Parathyroid adenoma (tissue), 2 donors: ENCODE data around the gene OR13G1.

Experiments used
- H2AFZ ChIP-seq: fragments of 300-600 bp; sonication (generic); one replicate; pipeline ENCODE4 v1.7.0; 2017; ENCODE audit warnings: antibody characterized with exemption, mild to moderate bottlenecking
- H3K27ac ChIP-seq: fragments of 300-600 bp; sonication (generic); one replicate; pipeline ENCODE4 v1.7.0; 2017
- H3K27me3 ChIP-seq: fragments of 300-600 bp; sonication (generic); one replicate; pipeline ENCODE4 v1.7.0; 2017; ENCODE audit warnings: low read length; ENCODE audit not compliant: control insufficient read depth, insufficient read depth
- H3K36me3 ChIP-seq: fragments of 300-600 bp; sonication (generic); one replicate; pipeline ENCODE4 v1.7.0; 2017; ENCODE audit warnings: low read length; ENCODE audit not compliant: control insufficient read depth, insufficient read depth
- H3K4me1 ChIP-seq: fragments of 300-600 bp; sonication (generic); one replicate; pipeline ENCODE4 v1.7.0; 2017; ENCODE audit warnings: control low read depth
- H3K4me2 ChIP-seq: fragments of 300-600 bp; sonication (generic); one replicate; pipeline ENCODE4 v1.7.0; 2017; ENCODE audit warnings: low read length
- H3K4me3 ChIP-seq: fragments of 300-600 bp; sonication (generic); one replicate; pipeline ENCODE4 v1.7.0; 2017; ENCODE audit warnings: low read depth, low read length
- H3K79me2 ChIP-seq: fragments of 300-600 bp; sonication (generic); one replicate; pipeline ENCODE4 v1.7.0; 2017; ENCODE audit warnings: control low read depth
- H3K9ac ChIP-seq: fragments of 300-600 bp; sonication (generic); one replicate; pipeline ENCODE4 v1.7.0; 2017; ENCODE audit warnings: mild to moderate bottlenecking
- H3K9me3 ChIP-seq: fragments of 300-600 bp; sonication (generic); one replicate; pipeline ENCODE4 v1.7.0; 2017; ENCODE audit warnings: low read length; ENCODE audit not compliant: control insufficient read depth
- TF ChIP-seq, protein P1 (sequence below): fragments of 300-600 bp; sonication (generic); IDR thresholded peaks from one replicate; pipeline ENCODE4 v1.7.0; 2017; ENCODE audit warnings: antibody characterized with exemption, mild to moderate bottlenecking
- donor health status: primary hyperparathyroidism.

The OR13G1 gene

DNA sequence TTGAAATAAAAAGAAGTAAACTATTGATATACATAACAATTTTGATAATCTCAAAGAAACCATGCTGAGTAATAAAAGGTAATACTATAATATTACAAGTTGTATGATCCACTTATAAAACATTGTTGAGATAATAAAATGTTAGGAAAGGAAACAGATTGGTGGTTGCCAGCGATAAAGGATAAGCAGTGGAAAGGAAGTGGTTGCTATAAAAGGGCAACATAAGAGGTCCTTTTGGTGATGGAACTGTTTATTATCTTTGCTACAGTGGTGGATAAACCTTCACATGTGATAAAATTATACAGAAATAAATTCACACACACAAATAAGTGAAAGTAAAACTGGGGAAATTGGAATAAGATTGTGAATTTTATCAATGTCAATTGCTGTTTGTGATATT, 21.8 kb upstream of the OR13G1 start:
- TF ChIP-seq, protein P1, sequence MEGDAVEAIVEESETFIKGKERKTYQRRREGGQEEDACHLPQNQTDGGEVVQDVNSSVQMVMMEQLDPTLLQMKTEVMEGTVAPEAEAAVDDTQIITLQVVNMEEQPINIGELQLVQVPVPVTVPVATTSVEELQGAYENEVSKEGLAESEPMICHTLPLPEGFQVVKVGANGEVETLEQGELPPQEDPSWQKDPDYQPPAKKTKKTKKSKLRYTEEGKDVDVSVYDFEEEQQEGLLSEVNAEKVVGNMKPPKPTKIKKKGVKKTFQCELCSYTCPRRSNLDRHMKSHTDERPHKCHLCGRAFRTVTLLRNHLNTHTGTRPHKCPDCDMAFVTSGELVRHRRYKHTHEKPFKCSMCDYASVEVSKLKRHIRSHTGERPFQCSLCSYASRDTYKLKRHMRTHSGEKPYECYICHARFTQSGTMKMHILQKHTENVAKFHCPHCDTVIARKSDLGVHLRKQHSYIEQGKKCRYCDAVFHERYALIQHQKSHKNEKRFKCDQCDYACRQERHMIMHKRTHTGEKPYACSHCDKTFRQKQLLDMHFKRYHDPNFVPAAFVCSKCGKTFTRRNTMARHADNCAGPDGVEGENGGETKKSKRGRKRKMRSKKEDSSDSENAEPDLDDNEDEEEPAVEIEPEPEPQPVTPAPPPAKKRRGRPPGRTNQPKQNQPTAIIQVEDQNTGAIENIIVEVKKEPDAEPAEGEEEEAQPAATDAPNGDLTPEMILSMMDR: no peak

DNA sequence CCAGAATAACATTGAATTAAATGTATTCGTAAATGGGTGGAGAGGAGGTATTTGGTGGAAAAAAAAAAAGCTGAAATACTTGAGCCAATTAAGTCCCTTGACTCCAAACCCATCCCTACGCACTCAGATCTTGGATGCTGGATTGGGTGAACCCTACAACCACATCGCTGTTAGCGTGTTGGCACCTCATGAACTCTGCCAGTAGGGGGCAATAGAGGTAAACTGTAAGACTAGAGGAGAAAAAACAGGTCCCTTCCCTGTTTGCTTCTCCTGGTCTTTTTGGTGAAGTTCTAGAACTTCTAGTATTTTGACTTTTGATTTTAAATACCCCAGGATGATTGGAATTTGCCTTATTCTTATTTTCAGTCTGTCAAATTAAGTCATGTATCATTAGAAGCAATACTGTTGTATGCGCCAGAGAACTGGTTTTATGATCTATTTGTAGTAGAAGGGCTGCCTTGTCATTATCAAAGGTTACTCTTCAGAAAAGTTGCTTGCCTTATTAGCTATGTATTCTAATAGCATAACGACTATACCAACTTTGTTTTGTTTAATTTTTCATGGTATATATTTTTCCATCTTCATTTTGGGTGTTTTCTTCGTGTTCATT, 1.9 kb upstream of the OR13G1 start:
- H3K4me3 ChIP-seq: no peak overlapping the region
- H3K27me3 ChIP-seq: no peaks in the 10 kb centered on the region
- TF ChIP-seq, protein P1: no peak
- H3K4me2 ChIP-seq: no peak overlapping the region
- H2AFZ ChIP-seq: no peak overlapping the region
- no peaks in the 10 kb centered on the region for H3K4me1 ChIP-seq
- no peak overlapping the region for H3K27ac ChIP-seq
- no peak overlapping the region for H3K9ac ChIP-seq
- no peaks in the 10 kb centered on the region for H3K79me2 ChIP-seq
- no peaks in the 10 kb centered on the region for H3K9me3 ChIP-seq
- no peaks in the 10 kb centered on the region for H3K36me3 ChIP-seq

More for the DNA sequence above, 21.8 kb upstream of the OR13G1 start:
- no peak overlapping the region for H3K4me3 ChIP-seq
- no peak overlapping the region for H2AFZ ChIP-seq
- no peaks in the 10 kb centered on the region for H3K79me2 ChIP-seq
- no peak overlapping the region for H3K9ac ChIP-seq
- no peaks in the 10 kb centered on the region for H3K27me3 ChIP-seq
- no peaks in the 10 kb centered on the region for H3K9me3 ChIP-seq
- H3K4me2 ChIP-seq: no peak overlapping the region
- H3K4me1 ChIP-seq: no peaks in the 10 kb centered on the region
- no peaks in the 10 kb centered on the region for H3K36me3 ChIP-seq
- no peak overlapping the region for H3K27ac ChIP-seq

DNA sequence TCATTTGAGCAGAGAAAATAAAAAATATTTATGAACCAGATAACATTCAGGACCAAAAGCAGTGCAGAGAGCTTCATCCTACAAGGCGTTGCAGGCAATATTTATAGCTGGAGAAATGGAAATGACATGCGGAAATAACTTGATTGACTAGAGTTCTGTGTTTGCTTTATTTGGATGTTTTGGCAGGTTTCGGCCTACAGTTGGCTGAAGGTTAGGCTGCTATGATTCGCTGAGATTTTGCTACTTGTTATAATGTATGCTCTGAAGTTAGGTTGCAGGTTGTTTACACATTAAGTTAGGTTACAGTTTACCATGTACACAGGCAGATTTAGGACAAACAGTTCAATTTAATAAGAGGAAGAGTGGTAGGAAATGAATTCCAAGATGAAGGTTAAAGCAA, 632 bp upstream of the OR13G1 start:
- Histone ChIP-seq H3K36me3 (no peaks in the 10 kb centered on the region), H3K4me2 (no peak overlapping the region)

DNA sequence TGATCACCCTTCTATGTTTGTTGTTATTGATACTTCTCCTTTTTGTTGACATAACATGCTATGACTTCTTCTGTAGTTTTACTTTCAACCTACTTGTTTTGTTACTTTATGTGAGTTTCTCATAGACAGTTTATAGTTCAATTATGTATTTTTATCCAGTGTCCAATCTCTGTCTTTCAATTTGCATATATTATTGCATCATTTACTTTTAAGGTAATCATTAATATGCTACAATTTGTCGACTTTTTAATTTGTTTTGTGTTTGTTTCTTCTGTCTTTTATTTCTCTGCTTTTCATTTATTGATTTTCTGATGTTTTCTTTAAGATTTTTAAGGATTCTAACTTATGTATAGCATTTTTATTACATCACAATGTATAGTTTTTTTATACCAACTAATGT, 10.3 kb downstream of the OR13G1 start:
- no peaks in the 10 kb centered on the region for H3K9me3 ChIP-seq

More for the DNA sequence above, 632 bp upstream of the OR13G1 start:
- Histone ChIP-seq H3K27me3 (no peaks in the 10 kb centered on the region), H2AFZ (no peak overlapping the region), H3K4me3 (no peak overlapping the region), H3K27ac (no peak overlapping the region), H3K9me3 (no peaks in the 10 kb centered on the region), H3K79me2 (no peaks in the 10 kb centered on the region), H3K9ac (no peak overlapping the region), H3K4me1 (no peaks in the 10 kb centered on the region)
- TF ChIP-seq, protein P1: no peak

More for the DNA sequence above, 10.3 kb downstream of the OR13G1 start:
- Histone ChIP-seq H3K9ac (no peak overlapping the region), H3K4me3 (no peak overlapping the region), H3K27ac (no peak overlapping the region), H3K27me3 (no peaks in the 10 kb centered on the region), H3K36me3 (no peaks in the 10 kb centered on the region), H2AFZ (no peak overlapping the region), H3K4me1 (no peaks in the 10 kb centered on the region), H3K4me2 (no peak overlapping the region), H3K79me2 (no peaks in the 10 kb centered on the region)
- TF ChIP-seq, protein P1: no peak
